Esophagus squamous epithelium (tissue), 4 donors: ENCODE measurements around the gene C21orf91.

ENCODE experiments used
- POLR2A ChIP-seq, 4 donors: fragments of 450-650 bp; IDR thresholded peaks; one replicate each; pipeline ENCODE4 v1.6.1; 2017; ENCODE audit warnings: antibody characterized with exemption in 4 of 4, mild to moderate bottlenecking in 4 of 4, moderate library complexity in 3 of 4
- TF ChIP-seq, protein P1 (sequence below), 6 experiments: fragments of 450-650 bp in 4 of 6; fragments of 200-600 bp in 2 of 6; sonication (generic) in 2 of 6; IDR thresholded peaks; one replicate each; pipeline ENCODE4 v1.5.1; 2016 to 2019; ENCODE audit warnings: antibody characterized with exemption in 6 of 6, mild to moderate bottlenecking in 4 of 6, moderate library complexity in 4 of 6

DNA sequence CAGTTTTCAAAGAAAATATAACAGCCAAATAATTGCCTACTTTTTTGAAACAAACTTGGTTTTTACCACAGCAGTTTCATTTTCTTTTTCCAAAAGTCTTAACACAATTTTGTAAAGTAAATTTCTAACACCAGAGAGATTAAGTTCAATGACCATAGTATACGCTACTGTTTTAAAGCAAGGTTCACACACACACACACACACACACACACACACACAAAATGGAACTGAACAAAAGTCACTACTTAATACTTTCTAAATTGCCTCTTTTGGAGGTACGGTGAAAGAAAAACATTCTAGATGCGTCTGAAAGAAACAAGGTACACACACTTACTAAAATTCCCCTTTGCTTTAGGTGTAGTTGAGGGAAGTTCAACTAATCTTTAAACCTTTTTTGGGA lies 30.1 kb downstream of the C21orf91 start:
- TF ChIP-seq, protein P1, sequence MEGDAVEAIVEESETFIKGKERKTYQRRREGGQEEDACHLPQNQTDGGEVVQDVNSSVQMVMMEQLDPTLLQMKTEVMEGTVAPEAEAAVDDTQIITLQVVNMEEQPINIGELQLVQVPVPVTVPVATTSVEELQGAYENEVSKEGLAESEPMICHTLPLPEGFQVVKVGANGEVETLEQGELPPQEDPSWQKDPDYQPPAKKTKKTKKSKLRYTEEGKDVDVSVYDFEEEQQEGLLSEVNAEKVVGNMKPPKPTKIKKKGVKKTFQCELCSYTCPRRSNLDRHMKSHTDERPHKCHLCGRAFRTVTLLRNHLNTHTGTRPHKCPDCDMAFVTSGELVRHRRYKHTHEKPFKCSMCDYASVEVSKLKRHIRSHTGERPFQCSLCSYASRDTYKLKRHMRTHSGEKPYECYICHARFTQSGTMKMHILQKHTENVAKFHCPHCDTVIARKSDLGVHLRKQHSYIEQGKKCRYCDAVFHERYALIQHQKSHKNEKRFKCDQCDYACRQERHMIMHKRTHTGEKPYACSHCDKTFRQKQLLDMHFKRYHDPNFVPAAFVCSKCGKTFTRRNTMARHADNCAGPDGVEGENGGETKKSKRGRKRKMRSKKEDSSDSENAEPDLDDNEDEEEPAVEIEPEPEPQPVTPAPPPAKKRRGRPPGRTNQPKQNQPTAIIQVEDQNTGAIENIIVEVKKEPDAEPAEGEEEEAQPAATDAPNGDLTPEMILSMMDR (IDR thresholded peaks at IDR 0.05): no peak
- no peak for TF ChIP-seq POLR2A (IDR thresholded peaks at IDR 0.05)
